IMR-90 (cell line): ENCODE measurements around the gene CERKL. TPM values are rescaled to one million over a fixed set of nuclear protein-coding genes. Genes with fewer than 3 reads are reported as not detected.

Experiments used
- ATAC-seq: fragments of 200-7000 bp; cut with Tn5 transposase; 2 replicates; pipeline ENCODE4 v1.9.1; 2020; ENCODE audit warnings: low read depth, mild to moderate bottlenecking, moderate library complexity
- BruUV-seq: library from RNA; stranded (reverse); fragments of 400-500 nt; replicated peaks from 2 replicates; lab custom pipeline; 2021; lab: Mats Ljungman, UMichigan
- CTCF ChIA-PET: fragments of 300-600 bp; formaldehyde crosslinking; extraction: SDS; loops from one replicate; lab custom pipeline; 2021; ENCODE audit warnings: antibody characterized with exemption; lab: Yijun Ruan, JAX
- POLR2A ChIA-PET: fragments of 300-600 bp; sonication (Branson Sonifier 250); formaldehyde crosslinking; loops from one replicate; lab custom pipeline; 2022; ENCODE audit warnings: antibody characterized with exemption; ENCODE audit not compliant: unreplicated experiment; lab: Charles Lee
- DNase-seq: peaks from one replicate; pipeline ENCODE4 v3.0.0; 2013
- H2AFZ ChIP-seq: replicated peaks from 2 replicates; pipeline ENCODE3; 2013; ENCODE audit warnings: low read length, mild to moderate bottlenecking; ENCODE audit not compliant: poor library complexity
- H2AK5ac ChIP-seq: 2 replicates; pipeline ENCODE4 v1.6.1; 2013; ENCODE audit warnings: low read depth, low read length, inconsistent platforms
- H2AK9ac ChIP-seq: replicated peaks from 2 replicates; pipeline ENCODE3; 2013; ENCODE audit warnings: mild to moderate bottlenecking, low read depth, low read length, moderate library complexity; ENCODE audit not compliant: poor library complexity
- H2BK120ac ChIP-seq: 2 replicates; pipeline ENCODE4 v1.6.1; 2013; ENCODE audit warnings: low read depth, low read length, inconsistent platforms
- H2BK15ac ChIP-seq: 3 replicates; pipeline ENCODE4 v1.6.1; 2013; ENCODE audit warnings: low read depth, low read length, inconsistent platforms
- H2BK20ac ChIP-seq: 2 replicates; pipeline ENCODE4 v1.6.1; 2013; ENCODE audit warnings: low read depth, mild to moderate bottlenecking, inconsistent platforms, low read length, moderate library complexity
- H2BK5ac ChIP-seq: 2 replicates; pipeline ENCODE4 v1.6.1; 2013; ENCODE audit warnings: mild to moderate bottlenecking, low read depth, low read length, inconsistent platforms; ENCODE audit not compliant: poor library complexity, severe bottlenecking
- H3K14ac ChIP-seq: replicated peaks from 2 replicates; pipeline ENCODE4 v1.6.1; 2013; ENCODE audit warnings: low read depth, low read length, inconsistent platforms
- H3K18ac ChIP-seq: 2 replicates; pipeline ENCODE4 v1.6.1; 2013; ENCODE audit warnings: low read depth, low read length, control low read depth
- H3K23ac ChIP-seq: 2 replicates; pipeline ENCODE4 v1.6.1; 2013; ENCODE audit warnings: low read depth, low read length, inconsistent platforms
- H3K27ac ChIP-seq: 2 replicates; pipeline ENCODE4 v1.5.1; 2013; ENCODE audit warnings: mild to moderate bottlenecking, control low read depth, low read length; ENCODE audit not compliant: insufficient read depth
- H3K27me3 ChIP-seq: 2 replicates; pipeline ENCODE4 v1.6.1; 2013; ENCODE audit warnings: low read length; ENCODE audit not compliant: control insufficient read depth, insufficient read depth
- H3K36me3 ChIP-seq: 2 replicates; pipeline ENCODE4 v1.6.1; 2013; ENCODE audit warnings: low read length, mixed read lengths; ENCODE audit not compliant: control insufficient read depth, insufficient read depth
- H3K4ac ChIP-seq: 2 replicates; pipeline ENCODE4 v1.6.1; 2013; ENCODE audit warnings: low read depth, low read length, inconsistent platforms
- H3K4me1 ChIP-seq: 2 replicates; pipeline ENCODE4 v1.6.1; 2013; ENCODE audit warnings: low read length, mixed read lengths; ENCODE audit not compliant: control insufficient read depth, insufficient read depth
- H3K4me2 ChIP-seq: 2 replicates; pipeline ENCODE4 v1.6.1; 2013; ENCODE audit warnings: low read depth, mild to moderate bottlenecking, control low read depth, low read length, moderate library complexity
- H3K4me3 ChIP-seq: 2 replicates; pipeline ENCODE4 v1.5.1; 2013; ENCODE audit warnings: low read depth, mild to moderate bottlenecking, control low read depth, low read length, moderate library complexity; ENCODE audit not compliant: insufficient read depth
- H3K56ac ChIP-seq: 2 replicates; pipeline ENCODE4 v1.6.1; 2013; ENCODE audit warnings: low read length, inconsistent platforms; ENCODE audit not compliant: insufficient read depth; ENCODE audit errors: extremely low read depth
- H3K79me1 ChIP-seq, 2 experiments: 2 replicates each; pipeline ENCODE4 v1.6.1; 2013; ENCODE audit warnings: low read length in 2 of 2, inconsistent platforms in 1 of 2, low read depth in 1 of 2
- H3K9ac ChIP-seq: 2 replicates; pipeline ENCODE4 v1.6.1; 2013; ENCODE audit warnings: low read depth, low read length, control low read depth
- H3K9me1 ChIP-seq: 2 replicates; pipeline ENCODE4 v1.6.1; 2013; ENCODE audit warnings: low read length, inconsistent platforms; ENCODE audit not compliant: insufficient read depth
- H3K9me3 ChIP-seq: 2 replicates; pipeline ENCODE4 v1.6.1; 2013; ENCODE audit warnings: low read length; ENCODE audit not compliant: control insufficient read depth, insufficient read depth
- H4K20me1 ChIP-seq: 2 replicates; pipeline ENCODE4 v1.6.1; 2013; ENCODE audit warnings: low read length, inconsistent platforms; ENCODE audit not compliant: insufficient read depth
- H4K5ac ChIP-seq: 2 replicates; pipeline ENCODE4 v1.6.1; 2013; ENCODE audit warnings: mild to moderate bottlenecking, low read depth, low read length, control low read depth
- H4K8ac ChIP-seq, 2 experiments: 2 replicates each; pipeline ENCODE4 v1.6.1; 2013; ENCODE audit warnings: low read depth in 2 of 2, low read length in 2 of 2, control low read depth in 1 of 2, inconsistent platforms in 1 of 2
- H4K91ac ChIP-seq: 2 replicates; pipeline ENCODE4 v1.6.1; 2013; ENCODE audit warnings: low read depth, low read length, inconsistent platforms; ENCODE audit not compliant: insufficient read depth
- RFX5 ChIP-seq: IDR thresholded peaks from 2 replicates; pipeline ENCODE4 v1.8.0; 2012; ENCODE audit warnings: low read depth, mild to moderate bottlenecking, low read length, moderate library complexity
- SMC3 ChIP-seq: fragments of 150-350 bp; IDR thresholded peaks from 2 replicates; pipeline ENCODE4 v1.6.1; 2016; ENCODE audit warnings: low read depth, mild to moderate bottlenecking, antibody characterized with exemption, low read length, moderate library complexity
- WGBS, 2 experiments: methylation state at CpG; one replicate each; pipeline versions ENCODE4 v1.1.5 to v1.1.7; 2013; ENCODE audit warnings: missing lambda C conversion rate in 2 of 2; ENCODE audit not compliant: insufficient read length in 1 of 2; ENCODE audit errors: extremely low coverage in 2 of 2; 5-methylcytosine and 5-hydroxymethylcytosine counted together
- dilution Hi-C: fragments of 300-500 bp; cut with HindIII; formaldehyde crosslinking; loops from one replicate; pipeline ENCODE4 v1.14.3; 2018; ENCODE audit warnings: low sequenced_read_pairs; ENCODE audit not compliant: unreplicated experiment
- in situ Hi-C: fragments of 300-500 bp; cut with MboI; formaldehyde crosslinking; loops from 3 replicates; pipeline ENCODE4 v1.14.3; 2019; ENCODE audit warnings: low sequenced_read_pairs, inconsistent platforms, mixed read lengths
- intact Hi-C: fragments of 100-400 bp; cut with micrococcal nuclease; formaldehyde crosslinking; loops from 2 replicates; pipeline ENCODE4 v1.10.0; 2022
- polyA plus RNA-seq, 3 experiments: library from polyadenylated mRNA; depleted of rRNA; stranded (reverse); fragments of >200 nt; gene quantifications; 2 replicates each; pipeline ENCODE4 v1.2.3, GENCODE V29; 2012; ENCODE audit warnings: low replicate concordance in 1 of 3
- total RNA-seq: library from RNA; depleted of rRNA; stranded (reverse); fragments of >200 nt; gene quantifications from 2 replicates; pipeline ENCODE4 v1.2.3, GENCODE V29; 2012

Gene CERKL
- total and polyA plus RNA-seq, 2 of the 4 experiments (the other 2 are of a cell fraction), result under 0.01 TPM; not detected in 1

DNA sequence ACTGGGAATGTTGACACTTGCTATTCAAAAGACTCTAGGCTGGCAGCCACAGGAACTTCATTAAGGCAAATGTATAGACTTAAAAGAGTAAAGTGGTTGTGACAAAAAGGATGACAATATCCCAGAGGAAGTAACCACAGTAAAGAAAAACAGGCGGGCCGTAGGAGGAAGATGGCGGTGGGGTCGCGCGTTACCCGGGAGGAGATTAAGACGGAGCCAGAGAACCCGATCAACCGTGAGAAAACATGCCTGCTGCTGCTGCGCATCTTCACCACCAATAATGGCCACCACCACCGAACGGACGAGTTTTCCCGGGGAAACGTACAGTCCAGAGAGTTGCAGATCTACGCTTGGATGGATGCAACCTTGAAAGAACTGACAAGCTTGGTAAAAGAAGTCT, 37.4 kb upstream of the CERKL start:
- Histone ChIP-seq H3K27ac (no peak overlapping the region), H4K8ac (no peak overlapping the region), H4K91ac (no peak overlapping the region), H3K56ac (no peak overlapping the region), H3K18ac (no peak overlapping the region), H3K4ac (no peak overlapping the region), H3K14ac (no peak overlapping the region), H3K9me3 (no peaks in the 10 kb centered on the region), H2BK20ac (no peak overlapping the region), H3K9me1 (no peaks in the 10 kb centered on the region), H4K20me1 (no peaks in the 10 kb centered on the region), H3K27me3 (peaks cover 2% of the 10 kb centered on the region), H3K4me2 (no peak overlapping the region), H4K5ac (no peak overlapping the region), H3K23ac (no peak overlapping the region), H2BK5ac (no peak overlapping the region), H3K4me3 (no peak overlapping the region), H2AK5ac (no peak overlapping the region), H3K79me1 (no peaks in the 10 kb centered on the region), H2AK9ac (no peak overlapping the region), H2BK120ac (no peak overlapping the region), H3K4me1 (no peaks in the 10 kb centered on the region), H3K9ac (no peak overlapping the region), H2BK15ac (no peak overlapping the region), H2AFZ (no peak overlapping the region), H3K36me3 (no peaks in the 10 kb centered on the region)
- 83% methylated on average over 7 of the region's 17 CpGs; no CpG with 5 or more reads in 1 of the 2 experiments for WGBS, 2 experiments
- ATAC-seq (no peak), DNase-seq (no peak)
- CTCF ChIA-PET, result no interaction called here
- TF ChIP-seq SMC3 (no peak), RFX5 (no peak)
- intact Hi-C loops, result no loop called here
- in situ Hi-C loops, result no loop called here
- no TSS peak for BruUV-seq
- POLR2A ChIA-PET, result no interaction called here
- dilution Hi-C loops, result no loop called here
